Breast epithelium (tissue), 3 donors: ENCODE results near the gene RPN1.

Source experiments
- POLR2A ChIP-seq: fragments of 450-650 bp; IDR thresholded peaks from one replicate; pipeline ENCODE4 v1.6.1; 2016; ENCODE audit warnings: antibody characterized with exemption, mild to moderate bottlenecking, moderate library complexity
- POLR2AphosphoS5 ChIP-seq, 3 donors: sonication (generic); formaldehyde crosslinking; IDR thresholded peaks; one replicate each; pipeline ENCODE4 v1.6.1; 2017; ENCODE audit warnings: antibody characterized with exemption in 3 of 3
- TF ChIP-seq, protein P1 (sequence below), 3 donors: fragments of 450-650 bp; IDR thresholded peaks; one replicate each; pipeline ENCODE4 v1.5.1; 2016 to 2017; ENCODE audit warnings: antibody characterized with exemption in 3 of 3, mild to moderate bottlenecking in 3 of 3, moderate library complexity in 3 of 3

DNA sequence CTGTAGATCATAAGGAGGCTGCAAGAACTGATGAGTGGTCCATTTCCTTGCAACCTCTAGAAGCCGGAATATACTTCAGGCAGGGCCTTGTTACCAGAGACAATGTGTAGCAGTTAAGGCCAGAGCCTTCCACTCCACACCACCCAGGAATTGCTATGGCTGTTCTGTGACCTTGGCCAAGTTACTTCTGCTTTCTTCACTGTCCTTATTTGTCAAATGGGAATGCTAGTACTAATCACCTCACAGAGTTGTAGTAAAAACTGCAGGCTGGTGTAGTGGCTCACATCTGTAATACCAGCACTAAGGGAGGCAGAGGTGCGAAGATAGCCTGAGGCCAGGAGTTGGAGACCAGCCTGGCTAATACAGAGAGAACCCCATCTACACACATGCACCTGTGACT lies 28.7 kb upstream of the RPN1 start:
- TF ChIP-seq POLR2A (no peak), POLR2AphosphoS5 (IDR thresholded peaks at IDR 0.05) (no peak)
- TF ChIP-seq, protein P1, sequence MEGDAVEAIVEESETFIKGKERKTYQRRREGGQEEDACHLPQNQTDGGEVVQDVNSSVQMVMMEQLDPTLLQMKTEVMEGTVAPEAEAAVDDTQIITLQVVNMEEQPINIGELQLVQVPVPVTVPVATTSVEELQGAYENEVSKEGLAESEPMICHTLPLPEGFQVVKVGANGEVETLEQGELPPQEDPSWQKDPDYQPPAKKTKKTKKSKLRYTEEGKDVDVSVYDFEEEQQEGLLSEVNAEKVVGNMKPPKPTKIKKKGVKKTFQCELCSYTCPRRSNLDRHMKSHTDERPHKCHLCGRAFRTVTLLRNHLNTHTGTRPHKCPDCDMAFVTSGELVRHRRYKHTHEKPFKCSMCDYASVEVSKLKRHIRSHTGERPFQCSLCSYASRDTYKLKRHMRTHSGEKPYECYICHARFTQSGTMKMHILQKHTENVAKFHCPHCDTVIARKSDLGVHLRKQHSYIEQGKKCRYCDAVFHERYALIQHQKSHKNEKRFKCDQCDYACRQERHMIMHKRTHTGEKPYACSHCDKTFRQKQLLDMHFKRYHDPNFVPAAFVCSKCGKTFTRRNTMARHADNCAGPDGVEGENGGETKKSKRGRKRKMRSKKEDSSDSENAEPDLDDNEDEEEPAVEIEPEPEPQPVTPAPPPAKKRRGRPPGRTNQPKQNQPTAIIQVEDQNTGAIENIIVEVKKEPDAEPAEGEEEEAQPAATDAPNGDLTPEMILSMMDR (IDR thresholded peaks at IDR 0.05): no peak
